T-helper 1 cell treated with Interleukin-12 subunit alpha and Interleukin-12 subunit beta and Interleukin-4 antibody, amounts not matched to agents 30 μg/mL and 1 μg/mL, for 36 hours (primary cell): ENCODE results near the gene SERPINF2.
A peak's percentile ranks its signal among the peaks of the same experiment; 100 is the strongest.

ENCODE experiments used
- H3K27ac Mint-ChIP-seq: one replicate; pipeline ENCODE4 v1.8.0; 2021; ENCODE audit warnings: mild to moderate bottlenecking, mixed read lengths
- H3K27me3 Mint-ChIP-seq: one replicate; pipeline ENCODE4 v1.8.0; 2021; ENCODE audit warnings: low read depth, mixed read lengths
- H3K36me3 Mint-ChIP-seq: one replicate; pipeline ENCODE4 v1.8.0; 2021; ENCODE audit warnings: low read depth, mixed read lengths
- H3K4me1 Mint-ChIP-seq: one replicate; pipeline ENCODE4 v1.8.0; 2021; ENCODE audit warnings: low read depth, mixed read lengths
- H3K4me3 Mint-ChIP-seq: one replicate; pipeline ENCODE4 v1.8.0; 2021; ENCODE audit warnings: mild to moderate bottlenecking, moderate library complexity, mixed read lengths
- H3K9me3 Mint-ChIP-seq: one replicate; pipeline ENCODE4 v1.8.0; 2021; ENCODE audit warnings: mixed read lengths

Gene SERPINF2

DNA sequence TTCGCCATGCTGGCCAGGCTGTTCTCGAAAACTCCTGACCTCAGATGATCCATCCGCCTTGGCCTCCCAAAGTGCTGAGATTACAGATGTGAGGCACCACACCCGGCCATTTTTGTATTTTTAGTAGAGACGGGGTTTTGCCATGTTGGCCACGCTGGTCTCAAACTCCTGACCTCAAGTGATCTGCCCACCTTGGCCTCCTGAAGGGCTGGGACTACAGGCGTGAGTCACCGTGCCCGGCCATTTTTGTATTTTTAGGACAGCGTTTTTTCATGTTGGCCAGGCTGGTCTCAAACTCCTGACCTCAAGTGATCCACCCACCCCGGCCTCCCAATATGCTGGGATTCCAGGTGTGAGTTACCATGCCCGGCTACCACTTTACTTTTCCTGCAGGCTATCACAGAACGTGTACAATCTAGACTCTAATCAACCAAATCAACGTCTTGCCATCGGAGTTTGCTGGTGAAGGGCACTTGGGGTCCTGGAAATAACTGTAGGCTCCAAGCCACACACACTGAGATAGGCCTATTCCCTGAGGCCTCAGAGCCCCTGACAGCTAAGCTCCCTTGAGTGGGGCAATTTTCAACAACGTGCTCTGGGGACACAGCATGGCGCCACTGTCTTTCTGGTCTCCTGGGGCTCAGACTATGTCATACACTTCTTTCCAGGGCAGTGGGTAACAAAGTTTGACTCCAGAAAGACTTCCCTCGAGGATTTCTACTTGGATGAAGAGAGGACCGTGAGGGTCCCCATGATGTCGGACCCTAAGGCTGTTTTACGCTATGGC lies 31.9 kb downstream of the SERPINF2 start:
- Mint-ChIP-seq H3K4me3 (no peak overlapping the region), H3K27ac (no peak overlapping the region), H3K4me1 (peaks cover 2% of the 10 kb centered on the region), H3K36me3 (peaks cover 14% of the 10 kb centered on the region), H3K27me3 (no peaks in the 10 kb centered on the region), H3K9me3 (no peaks in the 10 kb centered on the region)

DNA sequence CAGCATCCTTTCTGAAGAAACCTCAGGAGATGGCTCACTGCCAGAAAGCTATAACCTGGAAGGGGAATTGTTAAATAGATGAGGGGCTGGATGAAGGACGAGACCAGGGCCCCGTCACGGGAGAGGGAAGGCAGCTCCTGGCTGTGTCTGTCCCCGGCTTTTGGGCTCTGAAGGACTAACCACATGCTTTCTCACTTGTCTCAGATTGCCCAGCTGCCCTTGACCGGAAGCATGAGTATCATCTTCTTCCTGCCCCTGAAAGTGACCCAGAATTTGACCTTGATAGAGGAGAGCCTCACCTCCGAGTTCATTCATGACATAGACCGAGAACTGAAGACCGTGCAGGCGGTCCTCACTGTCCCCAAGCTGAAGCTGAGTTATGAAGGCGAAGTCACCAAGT lies 33.7 kb downstream of the SERPINF2 start:
- H3K27me3 Mint-ChIP-seq: no peaks in the 10 kb centered on the region
- H3K36me3 Mint-ChIP-seq: peaks cover 16% of the 10 kb centered on the region
- peaks cover 2% of the 10 kb centered on the region for H3K4me1 Mint-ChIP-seq
- H3K4me3 Mint-ChIP-seq: no peak overlapping the region
- no peak overlapping the region for H3K27ac Mint-ChIP-seq
- no peaks in the 10 kb centered on the region for H3K9me3 Mint-ChIP-seq

DNA sequence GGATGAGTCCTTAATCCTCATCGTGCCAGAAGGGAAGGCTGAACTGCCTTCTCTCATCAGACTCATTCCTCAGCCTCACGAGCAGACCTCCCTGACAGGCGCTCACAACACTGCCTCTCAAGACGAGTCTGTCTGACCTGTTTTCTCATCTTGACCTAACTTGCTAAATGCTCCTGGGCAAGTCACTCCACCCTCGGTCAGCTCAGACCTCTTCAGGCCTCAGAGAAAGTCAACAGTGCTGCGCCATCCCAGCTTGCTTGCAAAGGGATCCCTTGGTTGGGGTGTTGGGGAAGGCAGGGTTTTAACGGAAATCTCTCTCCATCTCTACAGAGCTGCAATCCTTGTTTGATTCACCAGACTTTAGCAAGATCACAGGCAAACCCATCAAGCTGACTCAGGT lies 34.2 kb downstream of the SERPINF2 start:
- Mint-ChIP-seq H3K27ac (no peak overlapping the region), H3K27me3 (no peaks in the 10 kb centered on the region), H3K4me3 (no peak overlapping the region), H3K9me3 (no peaks in the 10 kb centered on the region), H3K4me1 (peaks cover 2% of the 10 kb centered on the region), H3K36me3 (peaks cover 19% of the 10 kb centered on the region)

DNA sequence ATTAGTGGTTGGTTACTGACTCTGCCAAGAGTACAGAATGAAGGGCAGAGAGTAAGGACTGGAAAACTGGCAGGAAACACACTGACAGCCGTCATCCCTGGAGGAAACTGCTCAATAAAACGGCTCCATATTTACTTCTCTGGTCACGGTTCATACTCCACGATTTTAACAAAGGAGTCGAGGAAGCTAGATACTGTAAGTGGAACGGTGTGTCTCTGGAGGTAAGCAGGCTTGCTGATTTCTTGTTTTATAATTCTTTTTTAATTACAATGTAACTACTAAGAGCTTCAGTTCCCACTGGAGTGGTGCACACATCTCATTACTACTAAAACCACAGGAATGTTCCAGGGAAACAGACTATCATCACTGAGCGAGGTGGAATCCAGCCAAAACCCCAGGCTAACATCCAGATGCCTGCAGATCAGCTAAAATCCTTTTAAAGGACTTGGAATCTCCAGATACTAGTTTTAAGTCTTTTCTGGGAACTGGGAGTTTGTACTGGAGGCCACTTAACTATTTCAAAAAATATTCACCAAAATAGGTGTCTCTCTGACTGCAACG lies 37.0 kb downstream of the SERPINF2 start:
- Mint-ChIP-seq H3K27me3 (no peaks in the 10 kb centered on the region), H3K4me1 (peaks cover 11% of the 10 kb centered on the region), H3K9me3 (no peaks in the 10 kb centered on the region), H3K36me3 (peaks cover 40% of the 10 kb centered on the region), H3K27ac (no peak overlapping the region), H3K4me3 (no peak overlapping the region)

DNA sequence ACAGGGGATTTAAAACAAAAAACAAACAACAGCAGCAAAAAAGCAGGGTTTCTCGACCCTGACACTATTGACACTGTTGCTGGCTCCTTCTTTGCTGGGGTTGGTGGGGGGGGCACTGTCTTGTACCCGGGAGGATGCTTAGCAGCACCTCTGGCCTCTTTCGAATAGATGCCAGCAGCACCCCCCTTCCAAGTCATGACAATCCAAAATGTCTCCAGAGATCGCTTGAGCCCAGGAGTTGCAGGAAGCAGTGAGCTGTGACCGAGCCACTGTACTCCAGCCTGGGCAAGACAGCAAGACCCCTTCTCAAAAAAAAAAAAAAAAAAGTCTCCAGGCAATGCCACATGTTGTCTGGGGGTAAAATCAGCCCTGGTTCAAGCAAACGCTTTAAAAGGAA lies 39.5 kb downstream of the SERPINF2 start:
- no peak overlapping the region for H3K27ac Mint-ChIP-seq
- H3K9me3 Mint-ChIP-seq: no peaks in the 10 kb centered on the region
- H3K4me3 Mint-ChIP-seq: no peak overlapping the region
- peaks cover 35% of the 10 kb centered on the region for H3K36me3 Mint-ChIP-seq
- no peaks in the 10 kb centered on the region for H3K27me3 Mint-ChIP-seq
- peaks cover 11% of the 10 kb centered on the region for H3K4me1 Mint-ChIP-seq

DNA sequence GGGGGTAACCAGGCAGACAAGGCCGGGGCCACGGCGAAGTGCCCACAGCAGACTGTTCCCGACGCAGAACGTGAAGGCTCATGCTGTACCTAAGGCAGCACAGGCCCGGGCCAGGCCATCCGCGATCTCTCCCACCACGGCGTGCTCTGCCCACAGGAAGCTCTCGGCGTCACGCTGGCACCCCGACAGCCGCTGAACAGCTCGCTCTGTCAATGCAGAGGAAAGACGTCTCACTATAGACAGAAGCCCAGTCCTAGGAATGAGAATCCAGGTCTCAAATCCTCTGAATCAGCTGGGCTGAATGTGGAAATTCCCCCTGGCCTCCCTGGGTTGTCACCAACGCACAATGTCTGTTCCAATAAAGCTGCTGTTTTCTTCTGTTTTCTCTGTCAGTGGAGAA lies 40.6 kb downstream of the SERPINF2 start:
- Mint-ChIP-seq H3K27me3 (no peaks in the 10 kb centered on the region), H3K4me1 (peaks cover 11% of the 10 kb centered on the region), H3K4me3 (no peak overlapping the region), H3K9me3 (no peaks in the 10 kb centered on the region), H3K27ac (peak overlapping the region; percentile 63), H3K36me3 (peaks cover 36% of the 10 kb centered on the region)

DNA sequence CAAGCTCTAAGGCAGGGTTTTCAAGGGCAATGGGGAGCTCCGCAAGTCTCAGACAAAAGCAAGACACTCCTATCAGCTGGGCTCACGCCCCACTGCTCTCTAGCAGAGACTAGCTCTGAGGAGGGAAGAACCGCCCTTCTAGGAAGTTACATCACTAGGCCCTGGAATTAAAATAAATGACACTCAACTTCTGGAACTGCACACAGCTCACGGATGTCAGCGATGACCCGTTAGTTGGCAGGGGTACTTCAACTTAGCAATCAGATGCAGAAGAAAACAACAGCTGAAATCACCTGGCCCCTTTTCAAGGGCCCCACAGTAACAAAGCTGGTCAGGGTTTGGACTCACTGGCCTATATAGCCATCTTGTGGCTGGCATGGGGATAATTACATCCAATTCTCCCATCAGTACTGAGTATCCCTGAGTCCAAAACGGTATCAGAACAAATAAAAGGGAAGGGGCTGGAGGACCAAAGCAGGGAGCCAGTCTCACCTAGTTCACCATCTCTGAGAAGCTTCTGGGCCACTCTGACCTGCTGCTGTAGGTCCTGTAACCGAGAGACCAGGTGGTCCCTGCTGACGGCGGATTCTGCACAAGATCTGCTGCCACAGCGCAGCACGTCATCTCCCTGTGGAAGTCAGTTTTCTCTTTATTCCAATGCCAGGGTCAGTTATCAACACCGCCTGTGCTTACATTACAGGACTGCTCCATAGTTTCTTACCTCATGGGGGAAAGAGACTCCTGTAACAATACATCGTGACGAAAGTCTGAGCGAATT lies 41.4 kb downstream of the SERPINF2 start:
- no peak overlapping the region for H3K4me3 Mint-ChIP-seq
- H3K36me3 Mint-ChIP-seq: peaks cover 38% of the 10 kb centered on the region
- no peaks in the 10 kb centered on the region for H3K27me3 Mint-ChIP-seq
- peak overlapping the region; percentile 63 for H3K27ac Mint-ChIP-seq
- peaks cover 11% of the 10 kb centered on the region for H3K4me1 Mint-ChIP-seq
- H3K9me3 Mint-ChIP-seq: no peaks in the 10 kb centered on the region

DNA sequence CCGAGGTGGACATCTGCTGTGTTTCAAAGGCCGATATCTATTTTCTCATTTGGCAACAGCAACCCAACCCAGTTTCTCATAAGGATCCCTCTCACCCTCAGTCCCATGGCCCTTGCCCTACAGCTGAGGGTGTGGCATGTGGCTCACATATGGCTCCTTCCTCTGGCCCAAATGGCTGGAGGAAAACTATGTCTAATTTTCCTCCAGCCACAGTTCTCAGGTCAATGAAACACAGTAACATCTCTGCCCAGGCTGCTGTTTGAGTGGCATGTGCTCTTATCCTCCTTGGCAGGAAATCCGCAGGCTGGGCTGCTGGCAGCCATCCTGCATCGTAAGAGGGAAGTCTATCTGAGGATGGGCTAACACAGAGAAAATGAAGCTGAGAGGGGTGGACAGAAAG lies 43.3 kb downstream of the SERPINF2 start:
- H3K9me3 Mint-ChIP-seq: no peaks in the 10 kb centered on the region
- peaks cover 34% of the 10 kb centered on the region for H3K36me3 Mint-ChIP-seq
- peaks cover 11% of the 10 kb centered on the region for H3K4me1 Mint-ChIP-seq
- no peak overlapping the region for H3K4me3 Mint-ChIP-seq
- no peak overlapping the region for H3K27ac Mint-ChIP-seq
- H3K27me3 Mint-ChIP-seq: no peaks in the 10 kb centered on the region

DNA sequence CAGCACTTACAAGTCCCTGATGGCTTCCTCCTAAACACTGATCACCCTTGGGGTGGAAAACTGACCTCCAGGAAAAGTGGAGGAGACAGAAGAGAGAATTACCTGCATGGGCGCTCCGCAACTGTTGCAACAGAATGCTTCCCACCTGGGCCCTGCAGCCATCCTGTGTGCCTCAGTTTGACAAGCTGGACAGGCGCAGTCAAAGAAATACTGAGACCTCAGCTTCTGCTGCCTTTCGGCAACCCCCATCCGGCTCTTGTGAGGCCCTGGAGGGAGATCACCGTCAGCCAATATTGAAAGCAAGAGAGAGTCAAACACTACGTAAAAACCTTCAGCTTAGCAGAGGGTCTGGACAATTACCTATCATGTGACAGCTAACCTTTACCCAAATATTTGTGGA lies 44.0 kb downstream of the SERPINF2 start:
- Mint-ChIP-seq H3K9me3 (no peaks in the 10 kb centered on the region), H3K4me3 (no peak overlapping the region), H3K4me1 (peaks cover 11% of the 10 kb centered on the region), H3K36me3 (peaks cover 33% of the 10 kb centered on the region), H3K27me3 (no peaks in the 10 kb centered on the region), H3K27ac (no peak overlapping the region)

DNA sequence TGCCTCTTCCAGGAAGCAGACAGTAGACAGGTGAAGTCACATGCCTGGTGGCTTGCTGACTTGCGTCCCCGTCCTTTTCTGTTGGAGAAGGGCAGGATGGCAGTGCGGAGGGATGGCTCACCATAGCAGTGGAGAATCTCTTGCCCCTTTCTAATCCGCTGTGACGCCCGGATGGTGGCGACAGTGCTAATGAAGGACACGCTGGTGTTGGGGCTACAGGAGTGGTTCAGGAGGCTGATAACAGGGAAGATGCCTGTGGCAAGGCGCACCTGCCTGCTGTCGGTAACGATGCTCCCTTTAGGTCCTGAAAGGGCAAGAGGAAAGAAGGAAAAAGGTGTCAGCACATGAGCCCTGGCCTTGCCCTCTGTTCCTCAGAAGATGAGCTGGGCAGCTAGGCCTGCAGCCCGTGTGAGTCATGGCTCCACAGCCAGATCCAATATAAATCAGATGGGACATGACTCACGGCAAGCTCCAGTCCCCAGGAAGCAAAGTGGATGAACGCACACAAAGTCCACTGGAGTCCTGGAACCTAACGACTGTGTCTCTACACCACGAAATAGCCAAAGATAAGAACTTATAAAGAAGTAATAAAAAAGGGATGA lies 44.7 kb downstream of the SERPINF2 start:
- Mint-ChIP-seq H3K9me3 (no peaks in the 10 kb centered on the region), H3K27ac (no peak overlapping the region), H3K36me3 (peaks cover 28% of the 10 kb centered on the region), H3K4me1 (peaks cover 11% of the 10 kb centered on the region), H3K4me3 (no peak overlapping the region), H3K27me3 (no peaks in the 10 kb centered on the region)

DNA sequence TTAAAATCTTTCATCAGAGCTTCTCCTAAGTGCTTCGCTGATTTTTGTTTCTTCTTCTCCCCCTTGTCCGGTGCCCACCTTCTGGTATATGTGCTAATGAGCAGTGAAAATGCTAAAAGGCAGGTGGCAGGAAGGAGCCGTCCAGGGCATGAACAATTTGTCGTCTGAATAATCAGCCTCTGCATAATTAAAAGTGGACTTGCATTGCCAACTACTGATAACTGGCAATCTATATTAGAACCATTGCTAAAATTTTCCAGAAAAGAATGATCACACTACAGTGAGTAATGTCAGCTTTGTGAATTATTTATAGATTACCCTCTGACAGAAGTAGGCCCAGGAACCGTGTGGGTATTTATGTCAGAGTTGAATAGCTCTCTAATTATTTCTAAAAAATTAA lies 47.3 kb downstream of the SERPINF2 start:
- H3K9me3 Mint-ChIP-seq: no peaks in the 10 kb centered on the region
- no peaks in the 10 kb centered on the region for H3K27me3 Mint-ChIP-seq
- peaks cover 2% of the 10 kb centered on the region for H3K4me1 Mint-ChIP-seq
- H3K36me3 Mint-ChIP-seq: peaks cover 10% of the 10 kb centered on the region
- H3K4me3 Mint-ChIP-seq: no peak overlapping the region
- H3K27ac Mint-ChIP-seq: no peak overlapping the region

DNA sequence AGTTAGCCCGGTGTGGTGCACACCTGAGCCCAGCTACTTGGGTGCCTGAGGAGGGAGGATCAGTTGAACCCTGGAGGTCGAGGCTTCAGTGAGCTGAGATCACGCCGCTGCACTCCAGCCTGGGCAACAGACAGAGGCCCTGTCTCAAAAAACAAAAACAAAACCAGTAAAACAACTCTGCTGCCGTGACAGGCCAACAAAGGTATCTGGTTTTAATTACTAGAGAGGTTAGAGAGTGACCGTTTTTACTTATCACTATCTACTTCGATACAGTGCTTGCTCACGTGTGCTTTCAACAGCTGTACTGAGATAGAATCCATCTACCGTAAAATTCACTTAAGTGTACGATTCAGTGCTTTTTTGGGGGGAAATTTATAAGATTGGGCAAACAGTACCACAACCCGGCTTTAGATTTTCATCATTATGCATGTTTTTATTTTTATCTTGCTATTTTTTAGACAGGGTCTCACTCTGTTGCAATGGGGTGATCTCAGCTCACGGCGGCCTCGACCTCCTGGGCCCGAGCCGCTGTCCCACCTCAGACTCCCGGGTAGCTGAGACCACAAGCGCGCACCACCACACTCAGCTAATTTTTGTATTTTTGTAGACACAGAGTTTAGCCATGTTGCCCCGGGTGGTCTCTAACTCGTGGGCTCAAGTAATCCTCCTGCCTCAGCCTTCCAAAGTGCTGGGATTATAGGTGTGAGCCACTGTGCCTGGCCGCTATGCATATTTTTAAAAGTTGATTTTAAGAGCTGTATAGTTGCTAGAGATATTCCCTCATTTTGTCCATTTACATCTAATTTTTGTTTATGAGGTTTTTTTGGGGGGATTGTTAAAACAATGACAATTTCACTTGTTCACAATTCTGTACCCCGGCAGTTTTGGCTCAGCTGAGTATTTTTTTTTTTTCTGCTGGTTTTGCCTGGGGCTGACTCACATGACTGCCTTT lies 50.1 kb downstream of the SERPINF2 start:
- Mint-ChIP-seq H3K4me1 (peaks cover 7% of the 10 kb centered on the region), H3K27me3 (no peaks in the 10 kb centered on the region), H3K27ac (no peak overlapping the region), H3K36me3 (peaks cover 12% of the 10 kb centered on the region), H3K9me3 (no peaks in the 10 kb centered on the region), H3K4me3 (no peak overlapping the region)

DNA sequence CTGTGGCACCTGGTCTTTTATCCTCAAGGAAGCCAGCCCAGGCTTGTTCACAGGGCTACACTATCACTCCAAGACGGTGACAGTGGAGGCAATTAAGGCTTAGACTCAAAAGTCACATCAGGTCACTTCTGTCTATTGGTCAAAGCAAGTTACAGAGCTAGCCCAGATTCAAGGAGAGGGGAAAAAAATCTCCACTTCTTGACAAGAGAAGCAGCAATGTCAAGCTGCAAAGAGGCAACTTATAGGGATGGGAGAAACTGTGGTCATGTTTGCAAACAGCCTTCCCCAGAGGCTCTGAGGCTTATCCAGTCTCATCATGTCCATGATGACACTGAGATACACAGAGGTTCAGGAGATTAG lies 50.8 kb downstream of the SERPINF2 start:
- Mint-ChIP-seq H3K4me3 (no peak overlapping the region), H3K4me1 (peaks cover 7% of the 10 kb centered on the region), H3K9me3 (no peaks in the 10 kb centered on the region), H3K36me3 (peaks cover 12% of the 10 kb centered on the region), H3K27me3 (no peaks in the 10 kb centered on the region), H3K27ac (no peak overlapping the region)

DNA sequence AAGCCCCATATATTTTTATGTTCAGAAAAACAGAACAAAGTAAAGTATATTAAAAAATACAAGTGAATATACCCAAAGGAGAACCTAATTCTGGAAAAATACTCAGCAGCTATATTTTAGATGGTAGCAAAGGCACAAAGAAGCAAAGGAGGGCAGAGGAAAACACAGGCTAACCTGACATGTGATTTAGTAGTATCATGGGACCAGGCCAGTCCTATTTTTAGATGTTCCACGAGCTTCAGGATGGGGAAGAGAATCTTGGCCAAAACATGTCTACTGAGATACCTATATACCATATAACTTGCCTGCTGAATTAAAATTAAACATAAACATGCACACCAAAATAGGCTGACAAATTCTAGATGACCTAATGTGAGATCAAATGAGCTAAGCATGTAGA lies 54.1 kb downstream of the SERPINF2 start:
- H3K27ac Mint-ChIP-seq: peak overlapping the region; percentile 8
- H3K4me3 Mint-ChIP-seq: no peak overlapping the region
- H3K36me3 Mint-ChIP-seq: peaks cover 16% of the 10 kb centered on the region
- H3K4me1 Mint-ChIP-seq: peaks cover 7% of the 10 kb centered on the region
- no peaks in the 10 kb centered on the region for H3K9me3 Mint-ChIP-seq
- no peaks in the 10 kb centered on the region for H3K27me3 Mint-ChIP-seq
